Measurements from ENCODE around the gene NDRG3. TPM values are rescaled to one million over a fixed set of nuclear protein-coding genes. Genes with fewer than 3 reads are reported as not detected.

Gene NDRG3
- total RNA-seq, 1 donor: 23.1 TPM

- DNase-seq (ENCODE audit: low read depth): no peak
- TF ChIP-seq CTCF (IDR thresholded peaks at IDR 0.05; ENCODE audit: insufficient read depth, low read length): no peak
- no peak overlapping the region for H3K4me3 ChIP-seq (ENCODE audit: low read depth, low read length)
Measured at GRCh38 chr20:36655004-36655403, 90.9 kb downstream of the NDRG3 start.

- DNase-seq (ENCODE audit: low read depth): no peak
- no peak overlapping the region for H3K4me3 ChIP-seq (ENCODE audit: low read depth, low read length)
- TF ChIP-seq CTCF (IDR thresholded peaks at IDR 0.05; ENCODE audit: insufficient read depth, low read length): no peak
Measured at GRCh38 chr20:36654506-36654905, 91.4 kb downstream of the NDRG3 start.

- no peak for DNase-seq (ENCODE audit: low read depth)
- H3K4me3 ChIP-seq (ENCODE audit: low read depth, low read length): no peak overlapping the region
- TF ChIP-seq CTCF (IDR thresholded peaks at IDR 0.05; ENCODE audit: insufficient read depth, low read length): no peak
Measured at GRCh38 chr20:36653456-36653855, 92.4 kb downstream of the NDRG3 start.

GRCh38 chr20:36647196-36648121, 98.4 kb downstream of the NDRG3 start:
- TF ChIP-seq CTCF (IDR thresholded peaks at IDR 0.05; ENCODE audit: insufficient read depth, low read length): no peak
- H3K4me3 ChIP-seq (ENCODE audit: low read depth, low read length): no peak overlapping the region
- DNase-seq (ENCODE audit: low read depth): no peak

GRCh38 chr20:36646678-36647077, 99.2 kb downstream of the NDRG3 start:
- no peak for DNase-seq (ENCODE audit: low read depth)
- no peak for TF ChIP-seq CTCF (IDR thresholded peaks at IDR 0.05; ENCODE audit: insufficient read depth, low read length)

GRCh38 chr20:36645998-36646397, 99.9 kb downstream of the NDRG3 start, which contains the start of gene SLA2:
Gene SLA2, minus strand, starts transcription at chr20:36646196. Its CDS starts 4,861 bp downstream, at chr20:36641335.
- TF ChIP-seq CTCF (IDR thresholded peaks at IDR 0.05; ENCODE audit: insufficient read depth, low read length): no peak
- no peak for DNase-seq (ENCODE audit: low read depth)
- H3K4me3 ChIP-seq (ENCODE audit: low read depth, low read length): no peak within 1 kb of the TSS

More at GRCh38 chr20:36646678-36647077, 99.2 kb downstream of the NDRG3 start:
- no peak overlapping the region for H3K4me3 ChIP-seq (ENCODE audit: low read depth, low read length)
